ENCODE results near the gene POMC. TPM values are rescaled to one million over a fixed set of nuclear protein-coding genes. Genes with fewer than 3 reads are reported as not detected.

POMC gene
- total RNA-seq, 1 donor from 2014 or later, result 3.9 TPM

DNA sequence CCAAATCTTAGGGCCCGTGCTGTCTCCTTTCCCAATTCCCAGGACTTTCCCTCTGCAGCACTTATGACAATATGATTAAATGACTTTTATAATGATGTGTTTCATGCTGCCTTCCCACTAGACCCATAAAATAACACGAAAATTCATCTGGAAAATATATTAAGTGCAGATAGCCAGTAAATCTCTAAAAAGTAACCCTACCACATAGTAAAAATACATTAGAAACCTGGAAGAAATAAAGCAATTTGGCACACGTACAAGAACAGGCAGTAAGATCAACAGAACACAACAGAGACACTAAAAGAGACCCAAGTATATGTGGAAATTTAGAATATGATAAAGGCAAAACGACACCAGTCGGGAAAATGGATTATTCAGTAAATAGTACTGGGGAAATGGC, 30.2 kb upstream of the POMC start:
- Histone ChIP-seq H3K27ac (no peak overlapping the region), H3K9me3 (no peaks in the 10 kb centered on the region), H3K4me3 (no peak overlapping the region), H3K27me3 (ENCODE audit: low read depth) (no peaks in the 10 kb centered on the region), H3K36me3 (no peaks in the 10 kb centered on the region), H3K4me1 (peaks cover 4% of the 10 kb centered on the region)
- ATAC-seq (no peak), DNase-seq (no peak)
- intact Hi-C loops (cut with DNase I), result no loop called here
- TF ChIP-seq, protein P1, sequence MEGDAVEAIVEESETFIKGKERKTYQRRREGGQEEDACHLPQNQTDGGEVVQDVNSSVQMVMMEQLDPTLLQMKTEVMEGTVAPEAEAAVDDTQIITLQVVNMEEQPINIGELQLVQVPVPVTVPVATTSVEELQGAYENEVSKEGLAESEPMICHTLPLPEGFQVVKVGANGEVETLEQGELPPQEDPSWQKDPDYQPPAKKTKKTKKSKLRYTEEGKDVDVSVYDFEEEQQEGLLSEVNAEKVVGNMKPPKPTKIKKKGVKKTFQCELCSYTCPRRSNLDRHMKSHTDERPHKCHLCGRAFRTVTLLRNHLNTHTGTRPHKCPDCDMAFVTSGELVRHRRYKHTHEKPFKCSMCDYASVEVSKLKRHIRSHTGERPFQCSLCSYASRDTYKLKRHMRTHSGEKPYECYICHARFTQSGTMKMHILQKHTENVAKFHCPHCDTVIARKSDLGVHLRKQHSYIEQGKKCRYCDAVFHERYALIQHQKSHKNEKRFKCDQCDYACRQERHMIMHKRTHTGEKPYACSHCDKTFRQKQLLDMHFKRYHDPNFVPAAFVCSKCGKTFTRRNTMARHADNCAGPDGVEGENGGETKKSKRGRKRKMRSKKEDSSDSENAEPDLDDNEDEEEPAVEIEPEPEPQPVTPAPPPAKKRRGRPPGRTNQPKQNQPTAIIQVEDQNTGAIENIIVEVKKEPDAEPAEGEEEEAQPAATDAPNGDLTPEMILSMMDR (IDR thresholded peaks at IDR 0.05), result no peak

DNA sequence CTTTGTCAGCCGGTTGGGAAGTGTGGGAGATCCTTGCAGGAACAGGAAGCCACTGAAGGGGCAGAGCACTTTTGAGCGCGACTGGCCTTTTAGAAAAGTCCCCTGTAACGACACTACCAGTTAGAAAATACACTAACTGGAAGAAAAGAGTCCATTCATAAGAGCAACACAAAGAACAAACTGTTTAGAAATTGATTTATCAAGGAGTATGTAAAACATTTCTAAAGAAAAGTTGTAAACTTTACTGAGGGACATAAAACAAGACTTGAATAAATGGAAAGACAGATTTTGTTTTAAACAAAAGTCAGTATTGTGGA, 29.8 kb upstream of the POMC start:
- H3K27me3 ChIP-seq (ENCODE audit: low read depth), result no peaks in the 10 kb centered on the region
- H3K4me1 ChIP-seq, result peaks cover 4% of the 10 kb centered on the region
- H3K4me3 ChIP-seq, result no peak overlapping the region
- intact Hi-C loops (cut with DNase I), result no loop called here
- H3K27ac ChIP-seq, result no peak overlapping the region
- H3K9me3 ChIP-seq, result no peaks in the 10 kb centered on the region
- TF ChIP-seq, protein P1 (IDR thresholded peaks at IDR 0.05), result no peak
- DNase-seq, result no peak
- no peaks in the 10 kb centered on the region for H3K36me3 ChIP-seq
- ATAC-seq, result no peak

DNA sequence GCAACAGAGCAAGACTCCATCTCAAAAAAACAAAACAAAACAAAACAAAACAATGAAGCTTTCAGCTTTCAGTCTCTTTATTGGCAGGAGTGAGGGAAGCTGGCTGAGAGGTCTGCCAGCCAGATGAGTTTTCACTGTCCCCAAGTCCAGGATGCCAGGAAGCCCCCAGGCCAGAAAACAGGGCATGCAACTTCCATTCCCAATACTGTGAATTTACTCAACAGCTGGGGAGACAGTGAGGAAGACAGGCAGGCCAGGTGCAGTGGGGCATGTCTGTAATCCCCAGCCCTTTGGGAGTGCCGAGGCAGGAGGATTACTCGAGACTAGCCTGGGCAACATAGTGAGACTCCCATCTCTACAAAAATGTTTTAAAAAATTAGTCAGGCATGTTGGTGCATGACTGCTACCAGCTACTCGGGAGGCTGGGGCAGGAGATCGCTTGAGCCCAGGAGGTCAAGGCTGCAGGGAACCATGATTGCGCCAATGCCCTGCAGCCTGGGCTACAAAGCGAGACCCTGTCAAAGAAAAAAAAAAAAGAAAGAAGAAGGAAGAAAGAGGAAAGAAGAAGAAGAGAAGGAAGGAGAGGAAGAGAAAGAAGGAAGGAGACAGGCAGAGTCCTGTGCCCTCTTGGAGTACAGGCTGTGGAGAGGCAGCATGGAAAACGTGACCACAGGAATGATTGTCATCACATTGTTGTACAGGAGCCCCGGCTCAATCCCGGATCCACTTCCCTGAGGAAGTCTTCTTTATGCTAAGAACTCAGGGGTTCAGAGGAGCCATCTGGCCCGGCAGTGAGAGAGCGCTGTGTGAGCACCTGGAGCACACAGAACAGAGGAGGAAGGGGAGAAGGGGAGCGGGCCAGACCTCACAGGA, 29.2 kb upstream of the POMC start:
- ATAC-seq (no peak), DNase-seq (no peak)
- Histone ChIP-seq H3K27me3 (ENCODE audit: low read depth) (no peaks in the 10 kb centered on the region), H3K4me1 (peaks cover 4% of the 10 kb centered on the region), H3K9me3 (no peaks in the 10 kb centered on the region), H3K4me3 (no peak overlapping the region), H3K36me3 (no peaks in the 10 kb centered on the region), H3K27ac (no peak overlapping the region)
- intact Hi-C loops (cut with DNase I), result no loop called here
- TF ChIP-seq, protein P1 (IDR thresholded peaks at IDR 0.05), result no peak

DNA sequence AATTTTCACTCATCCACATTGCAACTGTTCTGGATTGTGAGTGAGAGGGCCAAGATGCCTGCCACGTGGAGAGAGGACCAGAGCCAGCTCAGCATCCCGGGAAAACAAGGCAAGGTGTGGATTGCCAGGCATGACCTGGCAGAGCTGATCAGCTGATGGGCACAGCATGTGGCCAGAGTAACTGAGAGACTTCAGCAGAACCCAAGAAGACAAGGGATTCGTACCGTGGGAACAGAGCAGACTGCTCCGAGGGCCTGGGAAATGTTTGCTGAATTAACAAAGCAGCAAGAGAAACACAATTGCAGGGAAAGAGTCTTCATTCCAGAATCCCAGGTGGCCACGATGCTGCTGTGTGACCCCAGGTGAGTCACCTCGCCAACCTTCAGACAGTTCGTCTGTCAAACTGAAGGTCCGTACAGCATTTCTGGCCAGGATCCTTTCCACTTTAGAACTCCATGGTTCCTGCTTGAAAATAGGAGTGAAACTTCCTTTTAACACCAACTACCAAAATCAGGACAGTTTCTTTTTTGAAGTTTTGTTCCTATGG, 26.3 kb upstream of the POMC start:
- Histone ChIP-seq H3K27ac (no peak overlapping the region), H3K9me3 (no peaks in the 10 kb centered on the region), H3K4me3 (no peak overlapping the region), H3K36me3 (no peaks in the 10 kb centered on the region), H3K4me1 (peaks cover 4% of the 10 kb centered on the region), H3K27me3 (ENCODE audit: low read depth) (no peaks in the 10 kb centered on the region)
- DNase-seq (no peak), ATAC-seq (no peak)
- TF ChIP-seq, protein P1 (IDR thresholded peaks at IDR 0.05), result no peak
- intact Hi-C loops (cut with DNase I), result no loop called here

DNA sequence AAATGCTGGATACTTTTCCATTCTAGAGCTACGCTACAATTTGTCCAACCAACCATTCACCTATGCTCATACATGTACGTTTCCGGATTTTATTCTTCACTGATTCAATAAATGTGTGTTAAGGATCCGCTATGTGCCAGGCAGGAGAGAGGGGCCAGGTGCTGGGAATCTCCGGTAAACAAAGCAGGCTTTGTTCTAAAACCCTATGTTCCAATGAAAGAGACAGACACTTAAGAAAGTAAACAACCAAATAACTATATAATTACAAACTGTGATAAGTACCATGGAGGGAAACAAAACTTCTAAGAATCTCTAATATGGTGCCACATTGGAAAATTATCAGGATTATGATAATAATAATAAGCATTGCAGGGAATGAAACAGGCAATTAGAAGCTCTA, 22.2 kb upstream of the POMC start:
- Histone ChIP-seq H3K9me3 (no peaks in the 10 kb centered on the region), H3K4me1 (no peaks in the 10 kb centered on the region)

More for the DNA sequence above, 22.2 kb upstream of the POMC start:
- no peak overlapping the region for H3K27ac ChIP-seq
- H3K27me3 ChIP-seq (ENCODE audit: low read depth), result no peaks in the 10 kb centered on the region
- intact Hi-C loops (cut with DNase I), result no loop called here
- no peak overlapping the region for H3K4me3 ChIP-seq
- TF ChIP-seq, protein P1 (IDR thresholded peaks at IDR 0.05), result no peak
- no peaks in the 10 kb centered on the region for H3K36me3 ChIP-seq
- ATAC-seq (no peak), DNase-seq (no peak)
